Loucy (cell line): ENCODE results near the gene SLC15A1.

Experiments
- H2AFZ ChIP-seq: fragments of 200-600 bp; sonication (generic); 2 replicates; pipeline ENCODE4 v1.6.0; 2016; ENCODE audit warnings: antibody characterized with exemption, mild to moderate bottlenecking, low read length, moderate library complexity
- H3F3A ChIP-seq: fragments of 200-600 bp; 2 replicates; pipeline ENCODE4 v1.6.0; 2016; ENCODE audit warnings: antibody characterized with exemption, low read depth, mild to moderate bottlenecking
- H3K27me3 ChIP-seq: fragments of 200-600 bp; sonication (generic); 2 replicates; pipeline ENCODE4 v1.6.1; 2014; ENCODE audit warnings: low read length, mild to moderate bottlenecking; ENCODE audit not compliant: insufficient read depth, poor library complexity, severe bottlenecking
- H3K36me3 ChIP-seq: fragments of 200-600 bp; sonication (generic); 2 replicates; pipeline ENCODE4 v1.6.1; 2016; ENCODE audit warnings: low read length; ENCODE audit not compliant: insufficient read depth
- H3K4me1 ChIP-seq: fragments of 200-600 bp; sonication (generic); 2 replicates; pipeline ENCODE4 v1.5.1; 2014; ENCODE audit warnings: low read length, mild to moderate bottlenecking; ENCODE audit not compliant: insufficient read depth, poor library complexity, severe bottlenecking
- H3K4me2 ChIP-seq: fragments of 200-600 bp; sonication (generic); 2 replicates; pipeline ENCODE4 v1.6.0; 2014; ENCODE audit warnings: antibody characterized with exemption, low read length, low read depth, mild to moderate bottlenecking; ENCODE audit not compliant: poor library complexity, severe bottlenecking
- H3K4me3 ChIP-seq: fragments of 200-600 bp; sonication (generic); 2 replicates; pipeline ENCODE4 v1.5.1; 2014; ENCODE audit warnings: low read length, mild to moderate bottlenecking, mixed read lengths; ENCODE audit not compliant: poor library complexity, severe bottlenecking
- H3K79me2 ChIP-seq: fragments of 200-600 bp; sonication (generic); 2 replicates; pipeline ENCODE4 v1.6.1; 2014; ENCODE audit warnings: low read length; ENCODE audit not compliant: insufficient read depth
- H3K9ac ChIP-seq: fragments of 200-600 bp; sonication (generic); 2 replicates; pipeline ENCODE4 v1.6.0; 2014; ENCODE audit warnings: mild to moderate bottlenecking, low read depth, low read length, moderate library complexity; ENCODE audit not compliant: poor library complexity, severe bottlenecking
- H3K9me2 ChIP-seq: fragments of 200-600 bp; sonication (generic); replicated peaks from 2 replicates; pipeline ENCODE4 v1.6.1; 2016; ENCODE audit warnings: low read depth, low read length, mixed read lengths
- H3K9me3 ChIP-seq: fragments of 200-600 bp; sonication (generic); 2 replicates; pipeline ENCODE4 v1.6.1; 2014; ENCODE audit warnings: mild to moderate bottlenecking, antibody characterized with exemption, low read length, low read depth; ENCODE audit not compliant: insufficient read depth
- H4K20me1 ChIP-seq: fragments of 200-600 bp; sonication (generic); 2 replicates; pipeline ENCODE4 v1.6.0; 2014; ENCODE audit warnings: antibody characterized with exemption, low read length, mild to moderate bottlenecking; ENCODE audit not compliant: insufficient read depth, poor library complexity, severe bottlenecking
- CTCF ChIP-seq: fragments of 200-600 bp; sonication (generic); conservative IDR thresholded peaks from 2 replicates; pipeline ENCODE4 v1.5.1; 2014; ENCODE audit warnings: mild to moderate bottlenecking, antibody characterized with exemption, low read length
- EZH2phosphoT487 ChIP-seq: fragments of 200-600 bp; IDR thresholded peaks from 2 replicates; pipeline ENCODE4 v1.6.1; 2018; ENCODE audit warnings: antibody characterized with exemption, mild to moderate bottlenecking, moderate library complexity, borderline replicate concordance

Gene SLC15A1

GRCh38 chr13:98798849-98799645 lies 46.6 kb upstream of the SLC15A1 start:
- Histone ChIP-seq H3K79me2 (no peaks in the 10 kb centered on the region), H3K27me3 (no peaks in the 10 kb centered on the region), H3K4me2 (no peak overlapping the region), H3K4me3 (no peak overlapping the region), H4K20me1 (no peaks in the 10 kb centered on the region), H3F3A (no peaks in the 10 kb centered on the region), H3K9me2 (no peaks in the 10 kb centered on the region), H3K4me1 (no peaks in the 10 kb centered on the region), H2AFZ (no peak overlapping the region), H3K9me3 (no peaks in the 10 kb centered on the region), H3K9ac (no peak overlapping the region), H3K36me3 (peaks cover 3% of the 10 kb centered on the region; the same call in 1 of the 2 replicates)
- no peak for TF ChIP-seq CTCF
- no peak for TF ChIP-seq EZH2phosphoT487

- Histone ChIP-seq H3K27me3 (no peaks in the 10 kb centered on the region), H3K36me3 (peaks cover 3% of the 10 kb centered on the region; the same call in 1 of the 2 replicates), H3K9me2 (no peaks in the 10 kb centered on the region), H3K4me1 (no peaks in the 10 kb centered on the region), H3F3A (no peaks in the 10 kb centered on the region), H2AFZ (no peak overlapping the region), H3K79me2 (no peaks in the 10 kb centered on the region), H4K20me1 (no peaks in the 10 kb centered on the region), H3K4me3 (no peak overlapping the region), H3K9ac (no peak overlapping the region), H3K4me2 (no peak overlapping the region), H3K9me3 (no peaks in the 10 kb centered on the region)
- TF ChIP-seq EZH2phosphoT487 (no peak), CTCF (no peak)
These were observed 45.0 kb upstream of the SLC15A1 start for GRCh38 chr13:98797456-98797855.

- TF ChIP-seq CTCF (no peak), EZH2phosphoT487 (no peak)
- no peak overlapping the region for H3K4me2 ChIP-seq
- no peak overlapping the region for H2AFZ ChIP-seq
- no peak overlapping the region for H3K9ac ChIP-seq
- no peak overlapping the region for H3K4me3 ChIP-seq
- no peaks in the 10 kb centered on the region for H3K79me2 ChIP-seq
- no peaks in the 10 kb centered on the region for H4K20me1 ChIP-seq
- no peaks in the 10 kb centered on the region for H3F3A ChIP-seq
- H3K9me2 ChIP-seq: no peaks in the 10 kb centered on the region
- no peaks in the 10 kb centered on the region for H3K9me3 ChIP-seq
- peaks cover 3% of the 10 kb centered on the region; the same call in 1 of the 2 replicates for H3K36me3 ChIP-seq
- H3K4me1 ChIP-seq: no peaks in the 10 kb centered on the region
- H3K27me3 ChIP-seq: no peaks in the 10 kb centered on the region
These were observed 44.3 kb upstream of the SLC15A1 start for GRCh38 chr13:98796798-98797197.
